SK-N-SH (cell line): Measurements from ENCODE around the gene AP1M2. TPM values are rescaled to one million over a fixed set of nuclear protein-coding genes. Genes with fewer than 3 reads are reported as not detected.

Source experiments
- CTCF ChIA-PET: fragments of 300-600, 350-600 bp; formaldehyde crosslinking; extraction: SDS; loops from one replicate; lab custom pipeline; 2021; lab: Yijun Ruan, JAX
- POLR2A ChIA-PET: fragments of 350-600 bp; sonication (Branson Sonifier 250); formaldehyde crosslinking; extraction: SDS; loops from one replicate; lab custom pipeline; 2020; ENCODE audit warnings: antibody characterized with exemption, inconsistent platforms; lab: Yijun Ruan, JAX
- DNase-seq: peaks from one replicate; pipeline ENCODE4 v3.0.0; 2012
- H2AFZ ChIP-seq: fragments of 200-600 bp; sonication (generic); 2 replicates; pipeline ENCODE4 v1.8.1; 2016; ENCODE audit warnings: antibody characterized with exemption, mild to moderate bottlenecking, low read depth
- H3F3A ChIP-seq: fragments of 200-600 bp; sonication (generic); replicated peaks from 2 replicates; pipeline ENCODE3; 2016; ENCODE audit warnings: antibody characterized with exemption, mild to moderate bottlenecking; ENCODE audit not compliant: insufficient read depth
- H3K27ac ChIP-seq, 2 experiments: fragments of 200-500 bp in 1 of 2; fragments of 200-600 bp in 1 of 2; sonication (Bioruptor generic) in 1 of 2; sonication (generic), shearing (Covaris generic) in 1 of 2; 2 replicates each; pipeline versions ENCODE4 v1.5.1 to v1.6.1; 2014 to 2016; ENCODE audit warnings: low read depth in 2 of 2, inconsistent platforms in 1 of 2, low read length in 1 of 2, mild to moderate bottlenecking in 1 of 2, mixed read lengths in 1 of 2
- H3K27me3 ChIP-seq: fragments of 200-600 bp; sonication (generic), shearing (Covaris generic); 2 replicates; pipeline ENCODE4 v1.6.1; 2016; ENCODE audit warnings: mixed run types; ENCODE audit not compliant: insufficient read depth
- H3K36me3 ChIP-seq, 2 experiments: fragments of 200-500 bp in 1 of 2; fragments of 200-600 bp in 1 of 2; sonication (Bioruptor generic) in 1 of 2; sonication (generic) in 1 of 2; replicated peaks in 1 of 2; 2 replicates each; pipeline versions ENCODE3 to v1.5.1; 2014 to 2016; ENCODE audit warnings: low read length in 1 of 2, mild to moderate bottlenecking in 1 of 2; ENCODE audit not compliant: insufficient read depth in 2 of 2, control insufficient read depth in 1 of 2
- H3K4me1 ChIP-seq, 2 experiments: fragments of 200-500 bp in 1 of 2; fragments of 200-600 bp in 1 of 2; sonication (Bioruptor generic) in 1 of 2; sonication (generic), shearing (Covaris generic) in 1 of 2; 2 replicates each; pipeline versions ENCODE4 v1.5.1 to v1.6.1; 2014 to 2016; ENCODE audit warnings: low read depth in 1 of 2, low read length in 1 of 2, mixed run types in 1 of 2; ENCODE audit not compliant: insufficient read depth in 2 of 2, control insufficient read depth in 1 of 2
- H3K4me2 ChIP-seq: fragments of 200-600 bp; sonication (generic), shearing (Covaris generic); 2 replicates; pipeline ENCODE4 v1.6.1; 2017; ENCODE audit warnings: mixed run types
- H3K4me3 ChIP-seq, 2 experiments: fragments of 200-500 bp in 1 of 2; fragments of 200-600 bp in 1 of 2; sonication (Bioruptor generic) in 1 of 2; sonication (generic), shearing (Covaris generic) in 1 of 2; 2 replicates each; pipeline versions ENCODE4 v1.5.1 to v1.8.1; 2014 to 2016; ENCODE audit warnings: low read depth in 2 of 2, inconsistent platforms in 1 of 2, low read length in 1 of 2, mild to moderate bottlenecking in 1 of 2, mixed read lengths in 1 of 2, moderate library complexity in 1 of 2
- H3K79me2 ChIP-seq: fragments of 200-600 bp; sonication (generic); 2 replicates; pipeline ENCODE4 v1.8.1; 2017; ENCODE audit warnings: mild to moderate bottlenecking; ENCODE audit not compliant: insufficient read depth
- H3K9ac ChIP-seq: fragments of 200-600 bp; sonication (generic); 2 replicates; pipeline ENCODE4 v1.6.1; 2017; ENCODE audit warnings: mixed run types
- H3K9me2 ChIP-seq: fragments of 200-600 bp; sonication (generic); 2 replicates; pipeline ENCODE4 v1.6.1; 2017; ENCODE audit warnings: mixed run types
- H3K9me3 ChIP-seq: fragments of 200-600 bp; sonication (generic); 2 replicates; pipeline ENCODE4 v1.6.1; 2017; ENCODE audit warnings: mixed run types, mild to moderate bottlenecking, moderate library complexity
- H4K20me1 ChIP-seq: fragments of 200-600 bp; sonication (generic); 2 replicates; pipeline ENCODE4 v1.6.1; 2017; ENCODE audit warnings: mild to moderate bottlenecking, mixed run types; ENCODE audit not compliant: insufficient read depth
- CHD2 ChIP-seq: fragments of 150-350 bp; IDR thresholded peaks from 2 replicates; pipeline ENCODE4 v1.6.1; 2018; ENCODE audit warnings: low read length; ENCODE audit not compliant: partially characterized antibody
- EP300 ChIP-seq, 2 experiments: IDR thresholded peaks; 2 replicates each; pipeline versions ENCODE4 v1.4.0 to v1.6.1; 2012; ENCODE audit warnings: borderline replicate concordance in 1 of 2, low read depth in 1 of 2, low read length in 1 of 2
- FOSL2 ChIP-seq: IDR thresholded peaks from 2 replicates; pipeline ENCODE4 v1.4.0; 2012; ENCODE audit warnings: low read depth, mild to moderate bottlenecking, moderate library complexity, borderline replicate concordance
- MEF2A ChIP-seq: IDR thresholded peaks from 2 replicates; pipeline ENCODE4 v1.4.0; 2012; ENCODE audit warnings: low read depth, borderline replicate concordance
- MXI1 ChIP-seq: IDR thresholded peaks from 2 replicates; pipeline ENCODE4 v1.6.1; 2012; ENCODE audit warnings: mild to moderate bottlenecking, low read depth, low read length, improper control_type of control experiment
- RAD21 ChIP-seq: IDR thresholded peaks from 2 replicates; pipeline ENCODE4 v1.6.1; 2012; ENCODE audit warnings: mild to moderate bottlenecking, low read length
- RXRA ChIP-seq: IDR thresholded peaks from 2 replicates; pipeline ENCODE4 v1.4.0; 2012; ENCODE audit warnings: low read depth, mild to moderate bottlenecking, borderline replicate concordance
- SIN3A ChIP-seq: IDR thresholded peaks from 2 replicates; pipeline ENCODE4 v1.6.1; 2012; ENCODE audit warnings: low read depth, mild to moderate bottlenecking, low read length, moderate library complexity, borderline replicate concordance
- TAF1 ChIP-seq: IDR thresholded peaks from 2 replicates; pipeline ENCODE4 v1.6.1; 2012; ENCODE audit warnings: low read depth, mild to moderate bottlenecking, low read length, moderate library complexity, borderline replicate concordance
- TCF12 ChIP-seq: IDR thresholded peaks from 2 replicates; pipeline ENCODE4 v1.4.0; 2012
- YY1 ChIP-seq: IDR thresholded peaks from 2 replicates; pipeline ENCODE4 v1.4.0; 2012; ENCODE audit warnings: low read depth, mild to moderate bottlenecking
- WGBS: methylation state at CpG from one replicate; pipeline ENCODE4 v1.1.6; 2017; ENCODE audit warnings: low lambda C conversion rate; 5-methylcytosine and 5-hydroxymethylcytosine counted together
- polyA plus RNA-seq, 3 experiments: library from polyadenylated mRNA; depleted of rRNA; stranded (reverse); fragments of >200 nt; gene quantifications; 2 replicates each; pipeline ENCODE4 v1.2.3, GENCODE V29; 2012
- TF ChIP-seq, protein P1 (sequence below): IDR thresholded peaks from 2 replicates; pipeline ENCODE4 v1.6.1; 2012; ENCODE audit warnings: mild to moderate bottlenecking, low read depth, low read length, moderate library complexity
- TF ChIP-seq, protein P2 (sequence below): fragments of 150-350 bp; IDR thresholded peaks from 2 replicates; pipeline ENCODE4 v1.6.1; 2016; ENCODE audit warnings: mild to moderate bottlenecking, low read depth, low read length
- TF ChIP-seq, protein P3 (sequence below): fragments of 150-350 bp; IDR thresholded peaks from 2 replicates; pipeline ENCODE4 v1.6.1; 2017; ENCODE audit warnings: antibody characterized with exemption, low read length, low read depth, borderline replicate concordance
- TF ChIP-seq, protein P4 (sequence below): IDR thresholded peaks from 2 replicates; pipeline ENCODE4; 2012
- TF ChIP-seq, protein P5 (sequence below): IDR thresholded peaks from 2 replicates; pipeline ENCODE4 v1.4.0; 2012; ENCODE audit warnings: low read depth, borderline replicate concordance

Gene AP1M2
- polyA plus RNA-seq, 1 of the 3 experiments (the other 2 are of a cell fraction), result 0.30 TPM

DNA sequence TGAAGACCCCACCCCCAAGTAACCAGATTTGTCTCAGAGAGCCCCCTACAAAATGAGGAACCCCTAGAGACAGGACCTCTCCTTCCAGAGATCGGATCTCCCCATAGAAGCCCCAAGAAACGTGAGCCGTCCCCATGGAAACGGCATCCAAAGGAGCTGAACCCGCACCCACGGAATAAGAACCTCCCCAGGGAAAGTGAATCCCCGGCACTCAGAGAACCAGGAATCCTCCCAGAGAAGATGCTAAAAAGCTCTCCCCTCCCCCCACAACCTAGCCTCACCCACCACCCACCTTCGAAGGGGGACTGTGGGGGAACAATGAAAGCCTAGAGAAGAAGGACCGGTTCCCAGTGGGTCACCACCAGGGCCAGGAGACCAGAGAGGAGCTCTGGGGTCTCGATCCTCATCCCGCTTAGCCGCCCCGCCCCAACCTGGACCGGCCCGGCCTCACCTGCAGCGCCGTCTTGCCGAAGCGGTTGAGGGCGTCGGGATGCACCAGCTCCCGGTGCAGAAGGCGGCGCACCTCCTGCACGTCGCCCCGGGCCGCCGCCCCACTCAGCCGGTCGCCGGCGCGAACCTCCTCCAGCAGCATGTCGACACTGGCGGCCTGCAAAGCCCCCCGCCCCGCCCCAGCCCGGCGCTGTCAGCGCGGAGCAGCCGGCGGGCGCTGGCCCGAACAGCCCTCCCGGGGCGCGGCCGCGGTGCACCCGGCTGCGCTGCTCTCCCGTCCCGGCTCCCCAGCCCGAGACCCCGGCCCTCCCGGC lies 18.9 kb downstream of the AP1M2 start:
- Histone ChIP-seq H3K4me3 (peak overlapping the region; percentile 70 to 76), H3K79me2 (peaks cover 37% of the 10 kb centered on the region), H3F3A (peaks cover 13% of the 10 kb centered on the region), H2AFZ (peak overlapping the region; percentile 73), H3K9me2 (no peaks in the 10 kb centered on the region), H3K27ac (peak overlapping the region in 1 of 2 experiments; percentile 24; a peak in 1 of 4 replicates), H4K20me1 (no peaks in the 10 kb centered on the region), H3K9ac (peak overlapping the region; percentile 61), H3K9me3 (no peaks in the 10 kb centered on the region), H3K4me2 (peak overlapping the region; percentile 94), H3K27me3 (no peaks in the 10 kb centered on the region), H3K4me1 (peaks cover 8 to 32% of the 10 kb centered on the region in 2 experiments; a peak in 3 of 4 replicates), H3K36me3 (no peaks in the 10 kb centered on the region)
- WGBS, result 7% methylated on average over 9 of the region's 58 CpGs
- ChIA-PET POLR2A (interaction anchor here (1.3 kb wide), 1 partner anchor 15 kb away, joined by 4 read pairs; no protein-coding TSS in a partner anchor), CTCF (interaction anchor here (1.0 to 6.4 kb wide), 7 partner anchors 13 to 152 kb away, joined by 3 to 42 read pairs (median 7); no protein-coding TSS in a partner anchor)
- no peak for DNase-seq
- 0 out of 2 replicates have a peak, but pooled peaks have one; percentile 16 for TF ChIP-seq SIN3A
- TF ChIP-seq, protein P1, sequence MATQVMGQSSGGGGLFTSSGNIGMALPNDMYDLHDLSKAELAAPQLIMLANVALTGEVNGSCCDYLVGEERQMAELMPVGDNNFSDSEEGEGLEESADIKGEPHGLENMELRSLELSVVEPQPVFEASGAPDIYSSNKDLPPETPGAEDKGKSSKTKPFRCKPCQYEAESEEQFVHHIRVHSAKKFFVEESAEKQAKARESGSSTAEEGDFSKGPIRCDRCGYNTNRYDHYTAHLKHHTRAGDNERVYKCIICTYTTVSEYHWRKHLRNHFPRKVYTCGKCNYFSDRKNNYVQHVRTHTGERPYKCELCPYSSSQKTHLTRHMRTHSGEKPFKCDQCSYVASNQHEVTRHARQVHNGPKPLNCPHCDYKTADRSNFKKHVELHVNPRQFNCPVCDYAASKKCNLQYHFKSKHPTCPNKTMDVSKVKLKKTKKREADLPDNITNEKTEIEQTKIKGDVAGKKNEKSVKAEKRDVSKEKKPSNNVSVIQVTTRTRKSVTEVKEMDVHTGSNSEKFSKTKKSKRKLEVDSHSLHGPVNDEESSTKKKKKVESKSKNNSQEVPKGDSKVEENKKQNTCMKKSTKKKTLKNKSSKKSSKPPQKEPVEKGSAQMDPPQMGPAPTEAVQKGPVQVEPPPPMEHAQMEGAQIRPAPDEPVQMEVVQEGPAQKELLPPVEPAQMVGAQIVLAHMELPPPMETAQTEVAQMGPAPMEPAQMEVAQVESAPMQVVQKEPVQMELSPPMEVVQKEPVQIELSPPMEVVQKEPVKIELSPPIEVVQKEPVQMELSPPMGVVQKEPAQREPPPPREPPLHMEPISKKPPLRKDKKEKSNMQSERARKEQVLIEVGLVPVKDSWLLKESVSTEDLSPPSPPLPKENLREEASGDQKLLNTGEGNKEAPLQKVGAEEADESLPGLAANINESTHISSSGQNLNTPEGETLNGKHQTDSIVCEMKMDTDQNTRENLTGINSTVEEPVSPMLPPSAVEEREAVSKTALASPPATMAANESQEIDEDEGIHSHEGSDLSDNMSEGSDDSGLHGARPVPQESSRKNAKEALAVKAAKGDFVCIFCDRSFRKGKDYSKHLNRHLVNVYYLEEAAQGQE, result no peak
- TF ChIP-seq CHD2, result no peak
- no peak for TF ChIP-seq MEF2A
- no peak for TF ChIP-seq FOSL2

DNA sequence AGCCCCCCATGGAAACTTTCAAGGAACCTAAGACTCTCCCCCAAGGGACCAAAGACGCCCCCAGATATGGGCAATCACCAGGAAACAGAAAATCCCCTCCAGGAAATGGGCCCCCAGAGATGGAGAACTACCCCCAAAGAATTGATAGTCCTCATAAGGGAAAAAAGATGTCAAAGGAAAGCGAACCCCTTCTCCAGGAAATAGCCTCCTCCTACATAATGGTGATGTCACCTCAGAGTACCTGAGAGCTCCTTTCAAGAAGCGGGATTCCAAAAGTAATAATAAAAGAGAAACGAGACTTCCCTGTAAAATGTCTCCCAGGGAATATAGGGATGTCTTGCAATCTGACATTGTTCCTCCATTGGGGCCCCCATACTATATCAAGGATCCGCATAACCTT lies 19.5 kb downstream of the AP1M2 start:
- 66% methylated on average over 5 of the region's 5 CpGs for WGBS
- TF ChIP-seq, protein P2, sequence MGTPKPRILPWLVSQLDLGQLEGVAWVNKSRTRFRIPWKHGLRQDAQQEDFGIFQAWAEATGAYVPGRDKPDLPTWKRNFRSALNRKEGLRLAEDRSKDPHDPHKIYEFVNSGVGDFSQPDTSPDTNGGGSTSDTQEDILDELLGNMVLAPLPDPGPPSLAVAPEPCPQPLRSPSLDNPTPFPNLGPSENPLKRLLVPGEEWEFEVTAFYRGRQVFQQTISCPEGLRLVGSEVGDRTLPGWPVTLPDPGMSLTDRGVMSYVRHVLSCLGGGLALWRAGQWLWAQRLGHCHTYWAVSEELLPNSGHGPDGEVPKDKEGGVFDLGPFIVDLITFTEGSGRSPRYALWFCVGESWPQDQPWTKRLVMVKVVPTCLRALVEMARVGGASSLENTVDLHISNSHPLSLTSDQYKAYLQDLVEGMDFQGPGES, result no peak
- TF ChIP-seq SIN3A, result no peak
- TF ChIP-seq MXI1, result no peak
- TF ChIP-seq RXRA, result no peak
- TF ChIP-seq, protein P3, sequence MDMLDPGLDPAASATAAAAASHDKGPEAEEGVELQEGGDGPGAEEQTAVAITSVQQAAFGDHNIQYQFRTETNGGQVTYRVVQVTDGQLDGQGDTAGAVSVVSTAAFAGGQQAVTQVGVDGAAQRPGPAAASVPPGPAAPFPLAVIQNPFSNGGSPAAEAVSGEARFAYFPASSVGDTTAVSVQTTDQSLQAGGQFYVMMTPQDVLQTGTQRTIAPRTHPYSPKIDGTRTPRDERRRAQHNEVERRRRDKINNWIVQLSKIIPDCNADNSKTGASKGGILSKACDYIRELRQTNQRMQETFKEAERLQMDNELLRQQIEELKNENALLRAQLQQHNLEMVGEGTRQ, result no peak
- TF ChIP-seq, protein P4, sequence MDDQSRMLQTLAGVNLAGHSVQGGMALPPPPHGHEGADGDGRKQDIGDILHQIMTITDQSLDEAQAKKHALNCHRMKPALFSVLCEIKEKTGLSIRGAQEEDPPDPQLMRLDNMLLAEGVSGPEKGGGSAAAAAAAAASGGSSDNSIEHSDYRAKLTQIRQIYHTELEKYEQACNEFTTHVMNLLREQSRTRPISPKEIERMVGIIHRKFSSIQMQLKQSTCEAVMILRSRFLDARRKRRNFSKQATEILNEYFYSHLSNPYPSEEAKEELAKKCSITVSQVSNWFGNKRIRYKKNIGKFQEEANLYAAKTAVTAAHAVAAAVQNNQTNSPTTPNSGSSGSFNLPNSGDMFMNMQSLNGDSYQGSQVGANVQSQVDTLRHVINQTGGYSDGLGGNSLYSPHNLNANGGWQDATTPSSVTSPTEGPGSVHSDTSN, result no peak
- no peak for TF ChIP-seq EP300 (IDR thresholded peaks at IDR 0.05; ENCODE audit: borderline replicate concordance in 1 of 2, low read depth in 1 of 2, low read length in 1 of 2)
- TF ChIP-seq, protein P5, sequence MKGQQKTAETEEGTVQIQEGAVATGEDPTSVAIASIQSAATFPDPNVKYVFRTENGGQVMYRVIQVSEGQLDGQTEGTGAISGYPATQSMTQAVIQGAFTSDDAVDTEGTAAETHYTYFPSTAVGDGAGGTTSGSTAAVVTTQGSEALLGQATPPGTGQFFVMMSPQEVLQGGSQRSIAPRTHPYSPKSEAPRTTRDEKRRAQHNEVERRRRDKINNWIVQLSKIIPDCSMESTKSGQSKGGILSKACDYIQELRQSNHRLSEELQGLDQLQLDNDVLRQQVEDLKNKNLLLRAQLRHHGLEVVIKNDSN, result no peak
- TF ChIP-seq RAD21, result no peak
- no peak for TF ChIP-seq YY1
- no peak for TF ChIP-seq TCF12
- no peak for TF ChIP-seq TAF1

More for the DNA sequence above, 19.5 kb downstream of the AP1M2 start:
- H3K9ac ChIP-seq, result peak overlapping the region; percentile 61; the same call in 1 of the 2 replicates
- H3K4me1 ChIP-seq, result peaks cover 8 to 32% of the 10 kb centered on the region in 2 experiments; a peak in 3 of 4 replicates
- CTCF ChIA-PET, result interaction anchor here (1.0 to 6.4 kb wide), 7 partner anchors 13 to 151 kb away, joined by 3 to 42 read pairs (median 7); no protein-coding TSS in a partner anchor
- peaks cover 13% of the 10 kb centered on the region for H3F3A ChIP-seq
- H3K27ac ChIP-seq, result no peak overlapping the region
- no peaks in the 10 kb centered on the region for H3K27me3 ChIP-seq
- peak overlapping the region; percentile 73; the same call in 1 of the 2 replicates for H2AFZ ChIP-seq
- no peaks in the 10 kb centered on the region for H3K9me3 ChIP-seq
- H3K36me3 ChIP-seq, result no peaks in the 10 kb centered on the region
- no peaks in the 10 kb centered on the region for H4K20me1 ChIP-seq
- H3K79me2 ChIP-seq, result peaks cover 37% of the 10 kb centered on the region
- POLR2A ChIA-PET, result interaction anchor here (1.3 kb wide), 1 partner anchor 15 kb away, joined by 4 read pairs; no protein-coding TSS in a partner anchor
- no peak for DNase-seq
- peak overlapping the region; percentile 70 to 76 for H3K4me3 ChIP-seq
- no peaks in the 10 kb centered on the region for H3K9me2 ChIP-seq
- H3K4me2 ChIP-seq, result peak overlapping the region; percentile 94
